Measurements from ENCODE around the gene GNMT. TPM values are rescaled to one million over a fixed set of nuclear protein-coding genes. Genes with fewer than 3 reads are reported as not detected.
A peak's percentile ranks its signal among the peaks of the same experiment; 100 is the strongest.

The GNMT gene
- total RNA-seq (1 to 10 TPM in 4 of 5 donors, under 1 TPM in 1; 0.93 to 3.4 (median 1.3) TPM), total RNA-seq (0.22 to 2.1 (median 0.82) reads per million in 29 experiments)
- 1.1 TPM for total RNA-seq (2013)

GRCh38 chr6:42960243-42961019, at the start of gene GNMT:
TSS of gene GNMT (plus strand) at chr6:42960754. CDS start at chr6:42960768, 14 bp downstream.
- peaks cover 8 to 25% of the 10 kb centered on the region in 2 donors for H3K36me3 ChIP-seq (ENCODE audit: control insufficient read depth in 2 of 2, extremely low read depth in 1 of 2, insufficient read depth in 1 of 2, low read length in 1 of 2)
- Mint-ChIP-seq H3K4me1 (peaks cover 21 to 25% (median 22%) of the 10 kb centered on the region in 3 donors), H3K9me3 (no peaks in the 10 kb centered on the region), H3K27ac (no peak within 1 kb of the TSS), H3K27me3 (no peaks in the 10 kb centered on the region), H3K36me3 (peaks cover 25% of the 10 kb centered on the region), H3K4me3 (peak within 1 kb of the TSS; percentile 65 to 91 (median 73))
- whole genome bisulfite sequencing (ENCODE audit: insufficient coverage) = 17% methylated on average over 61 of the region's 62 CpGs
- peak; percentile 78 to 84 (median 82) for ATAC-seq (replicated peaks in 1 of 4)
- peak within 1 kb of the TSS; percentile 38 to 64 for H3K4me3 ChIP-seq (ENCODE audit: control insufficient read depth in 1 of 2, extremely low read depth in 1 of 2, low read length in 1 of 2)
- ChIA-PET CTCF (interaction anchor here in 1 of 2 donors (0.6 kb wide), 1 partner anchor 48 kb away, joined by 4 read pairs; no protein-coding TSS in a partner anchor), POLR2A (no interaction called here)
- DNase-seq = peak in 17 of 35 experiments; percentile 9 to 49 (median 28)
- H3K27ac ChIP-seq (ENCODE audit: low read length) = no peak within 1 kb of the TSS
- no peaks in the 10 kb centered on the region for H3K9me3 ChIP-seq
- peaks cover 2 to 17% of the 10 kb centered on the region in 2 experiments for H3K4me1 ChIP-seq (ENCODE audit: control insufficient read depth in 1 of 2, extremely low read depth in 1 of 2, insufficient read depth in 2 of 2, low read length in 2 of 2)
- H3K27me3 ChIP-seq (replicated peaks in 1 of 2; ENCODE audit: control insufficient read depth in 2 of 2, extremely low read depth in 1 of 2, insufficient read depth in 2 of 2, low read length in 1 of 2) = peaks cover 0 to 19% of the 10 kb centered on the region in 2 experiments

DNA sequence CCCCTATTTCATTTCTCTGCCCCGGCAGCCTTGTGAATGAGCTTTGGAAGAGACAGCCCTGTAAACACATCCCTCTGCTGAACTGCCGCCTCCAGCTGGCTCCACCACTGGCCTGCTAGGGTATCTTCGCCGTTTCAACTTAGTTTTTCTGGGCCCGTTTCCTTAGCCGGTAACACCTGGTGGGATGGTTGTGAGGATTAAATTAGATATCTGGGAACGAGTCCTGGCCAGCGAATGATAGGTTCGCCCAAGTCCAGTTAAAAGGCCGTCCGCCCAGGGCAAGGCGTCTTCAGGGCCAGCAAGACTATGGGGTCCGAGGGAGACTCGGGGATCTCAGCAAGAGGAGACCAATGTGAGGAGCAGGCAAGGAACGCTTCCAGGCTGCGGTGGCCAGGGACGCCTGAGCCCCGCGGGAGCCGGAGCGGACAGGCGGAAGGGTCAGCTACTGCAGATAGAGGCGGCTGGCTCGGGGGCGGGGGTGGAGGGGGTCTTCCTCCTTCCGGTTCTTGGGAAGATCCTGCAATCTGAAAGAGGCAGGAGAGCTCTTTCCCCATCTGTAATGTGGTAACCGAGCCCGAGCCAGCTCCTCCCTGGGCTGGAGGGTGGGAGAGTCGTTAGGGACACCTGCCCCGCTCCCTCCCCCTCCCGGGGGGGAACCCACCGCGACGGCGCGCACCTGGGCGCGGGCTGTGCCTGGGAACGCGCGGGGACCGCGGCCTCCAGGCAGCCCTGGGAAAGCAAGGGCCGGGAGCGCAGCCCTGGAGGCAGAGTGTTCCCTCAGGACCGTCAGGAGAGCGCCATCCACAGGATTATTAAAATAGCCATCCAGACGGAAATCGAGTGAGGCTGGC, 49.2 kb upstream of the GNMT start:
- H3K36me3 Mint-ChIP-seq = no peaks in the 10 kb centered on the region
- ChIA-PET POLR2A (interaction anchor here in 1 of 2 donors (0.7 kb wide), 1 partner anchor 25 kb away, joined by 9 read pairs; no protein-coding TSS in a partner anchor), CTCF (interaction anchor here (0.7 kb wide), 2 partner anchors 47 to 101 kb away, joined by 3 to 6 read pairs; no protein-coding TSS in a partner anchor)
- H3K27ac ChIP-seq (ENCODE audit: low read length) = no peak overlapping the region
- peak in 1 of 4 experiments; percentile 31 for ATAC-seq (replicated peaks in 1 of 4)
- H3K36me3 ChIP-seq (ENCODE audit: control insufficient read depth in 2 of 2, extremely low read depth in 1 of 2, insufficient read depth in 1 of 2, low read length in 1 of 2) = no peaks in the 10 kb centered on the region
- peak overlapping the region in 1 of 2 donors; percentile 54 for H3K4me3 ChIP-seq (ENCODE audit: control insufficient read depth in 1 of 2, extremely low read depth in 1 of 2, low read length in 1 of 2)
- no peaks in the 10 kb centered on the region for H3K9me3 ChIP-seq
- no peaks in the 10 kb centered on the region for H3K9me3 Mint-ChIP-seq
- peaks cover 0 to 4% (median 3%) of the 10 kb centered on the region in 3 donors for H3K4me1 Mint-ChIP-seq
- peak overlapping the region; percentile 31 to 43 (median 34) for H3K4me3 Mint-ChIP-seq
- peaks cover 4 to 16% of the 10 kb centered on the region in 2 donors for H3K27me3 Mint-ChIP-seq
- H3K27ac Mint-ChIP-seq = no peak overlapping the region
- peaks cover 0 to 33% of the 10 kb centered on the region in 2 experiments for H3K27me3 ChIP-seq (replicated peaks in 1 of 2; ENCODE audit: control insufficient read depth in 2 of 2, extremely low read depth in 1 of 2, insufficient read depth in 2 of 2, low read length in 1 of 2)
- no peak for DNase-seq
- H3K4me1 ChIP-seq (ENCODE audit: control insufficient read depth in 1 of 2, extremely low read depth in 1 of 2, insufficient read depth in 2 of 2, low read length in 2 of 2) = peaks cover 5 to 8% of the 10 kb centered on the region in 2 experiments
- WGBS (ENCODE audit: insufficient coverage) = 20% methylated on average over 30 of the region's 49 CpGs

GRCh38 chr6:42914546-42914945, 46.0 kb upstream of the GNMT start:
- Histone ChIP-seq H3K27ac (ENCODE audit: low read length) (no peak overlapping the region), H3K27me3 (replicated peaks in 1 of 2; ENCODE audit: control insufficient read depth in 2 of 2, extremely low read depth in 1 of 2, insufficient read depth in 2 of 2, low read length in 1 of 2) (peaks cover 0 to 32% of the 10 kb centered on the region in 2 experiments), H3K4me3 (ENCODE audit: control insufficient read depth in 1 of 2, extremely low read depth in 1 of 2, low read length in 1 of 2) (no peak overlapping the region), H3K9me3 (no peaks in the 10 kb centered on the region), H3K4me1 (ENCODE audit: control insufficient read depth in 1 of 2, extremely low read depth in 1 of 2, insufficient read depth in 2 of 2, low read length in 2 of 2) (peaks cover 5 to 8% of the 10 kb centered on the region in 2 experiments), H3K36me3 (ENCODE audit: control insufficient read depth in 2 of 2, extremely low read depth in 1 of 2, insufficient read depth in 1 of 2, low read length in 1 of 2) (no peaks in the 10 kb centered on the region)
- POLR2A ChIA-PET = interaction anchor here in 1 of 2 donors (0.6 kb wide), 1 partner anchor 210 kb away, joined by 5 read pairs; no protein-coding TSS in a partner anchor
- no peaks in the 10 kb centered on the region for H3K9me3 Mint-ChIP-seq
- no peak overlapping the region for H3K4me3 Mint-ChIP-seq
- ATAC-seq (replicated peaks in 1 of 4) = no peak
- peaks cover 4 to 16% of the 10 kb centered on the region in 2 donors for H3K27me3 Mint-ChIP-seq
- H3K4me1 Mint-ChIP-seq = peaks cover 0 to 4% (median 3%) of the 10 kb centered on the region in 3 donors
- CTCF ChIA-PET = interaction anchor here in 1 of 2 donors (0.6 to 0.7 kb wide), 3 partner anchors 133 to 613 kb away, joined by 3 read pairs; no protein-coding TSS in a partner anchor
- no peak for DNase-seq
- H3K36me3 Mint-ChIP-seq = no peaks in the 10 kb centered on the region
- 47% methylated on average over 2 of the region's 4 CpGs for WGBS (ENCODE audit: insufficient coverage)
- no peak overlapping the region for H3K27ac Mint-ChIP-seq

- Mint-ChIP-seq H3K27ac (no peak within 1 kb of the TSS), H3K36me3 (no peaks in the 10 kb centered on the region), H3K4me1 (peaks cover 0 to 4% (median 3%) of the 10 kb centered on the region in 3 donors), H3K4me3 (no peak within 1 kb of the TSS), H3K27me3 (peaks cover 4 to 16% of the 10 kb centered on the region in 2 donors), H3K9me3 (no peaks in the 10 kb centered on the region)
- Histone ChIP-seq H3K4me3 (ENCODE audit: control insufficient read depth in 1 of 2, extremely low read depth in 1 of 2, low read length in 1 of 2) (no peak within 1 kb of the TSS), H3K36me3 (ENCODE audit: control insufficient read depth in 2 of 2, extremely low read depth in 1 of 2, insufficient read depth in 1 of 2, low read length in 1 of 2) (no peaks in the 10 kb centered on the region), H3K9me3 (no peaks in the 10 kb centered on the region), H3K27ac (ENCODE audit: low read length) (no peak within 1 kb of the TSS), H3K4me1 (ENCODE audit: control insufficient read depth in 1 of 2, extremely low read depth in 1 of 2, insufficient read depth in 2 of 2, low read length in 2 of 2) (peaks cover 5 to 8% of the 10 kb centered on the region in 2 experiments), H3K27me3 (replicated peaks in 1 of 2; ENCODE audit: control insufficient read depth in 2 of 2, extremely low read depth in 1 of 2, insufficient read depth in 2 of 2, low read length in 1 of 2) (peaks cover 0 to 27% of the 10 kb centered on the region in 2 experiments)
- ATAC-seq (replicated peaks in 1 of 4) = no peak
- POLR2A ChIA-PET = interaction anchor here (0.5 to 0.7 kb wide), 2 partner anchors 100 to 406 kb away, joined by 3 to 4 read pairs; no protein-coding TSS in a partner anchor
- DNase-seq = no peak
- CTCF ChIA-PET = no interaction called here
- 79% methylated on average over 8 of the region's 10 CpGs for WGBS (ENCODE audit: insufficient coverage)
Observed at GRCh38 chr6:42915732-42916131, 44.8 kb upstream of the GNMT start, which contains the start of gene PTCRA. TSS of gene PTCRA (plus strand) at chr6:42916053. CDS start at chr6:42916070, 17 bp downstream.

GRCh38 chr6:42916288-42916687, 44.3 kb upstream of the GNMT start:
- no peaks in the 10 kb centered on the region for H3K9me3 Mint-ChIP-seq
- Histone ChIP-seq H3K4me1 (ENCODE audit: control insufficient read depth in 1 of 2, extremely low read depth in 1 of 2, insufficient read depth in 2 of 2, low read length in 2 of 2) (peaks cover 4% of the 10 kb centered on the region in 2 experiments), H3K36me3 (ENCODE audit: control insufficient read depth in 2 of 2, extremely low read depth in 1 of 2, insufficient read depth in 1 of 2, low read length in 1 of 2) (no peaks in the 10 kb centered on the region), H3K9me3 (no peaks in the 10 kb centered on the region), H3K4me3 (ENCODE audit: control insufficient read depth in 1 of 2, extremely low read depth in 1 of 2, low read length in 1 of 2) (no peak overlapping the region), H3K27ac (ENCODE audit: low read length) (no peak overlapping the region), H3K27me3 (replicated peaks in 1 of 2; ENCODE audit: control insufficient read depth in 2 of 2, extremely low read depth in 1 of 2, insufficient read depth in 2 of 2, low read length in 1 of 2) (peaks cover 0 to 22% of the 10 kb centered on the region in 2 experiments)
- no peak for ATAC-seq (replicated peaks in 1 of 4)
- peaks cover 0 to 1% (median 1%) of the 10 kb centered on the region in 3 donors for H3K4me1 Mint-ChIP-seq
- POLR2A ChIA-PET = interaction anchor here (0.5 to 0.6 kb wide), 2 partner anchors 100 to 177 kb away, joined by 3 read pairs; no protein-coding TSS in a partner anchor
- no peak for DNase-seq
- peaks cover 1 to 14% of the 10 kb centered on the region in 2 donors for H3K27me3 Mint-ChIP-seq
- CTCF ChIA-PET = interaction anchor here in 1 of 2 donors (0.5 kb wide), 1 partner anchor 648 kb away, joined by 5 read pairs; no protein-coding TSS in a partner anchor
- no peak overlapping the region for H3K4me3 Mint-ChIP-seq
- no peak overlapping the region for H3K27ac Mint-ChIP-seq
- no CpG with 5 or more reads among the region's 1 CpG for WGBS (ENCODE audit: insufficient coverage)
- H3K36me3 Mint-ChIP-seq = no peaks in the 10 kb centered on the region

Data from T-cell (primary cell).